SK-N-MC (cell line): ENCODE results near the gene RNF13.

Experiments
- EZH2 ChIP-seq: fragments of 200-600 bp; sonication (generic); IDR thresholded peaks from one replicate; pipeline ENCODE4 v1.6.1; 2017; ENCODE audit warnings: antibody characterized with exemption
- FOXP2 ChIP-seq: optimal IDR thresholded peaks from 2 replicates; pipeline ENCODE3; 2011; ENCODE audit warnings: mild to moderate bottlenecking, moderate library complexity; ENCODE audit not compliant: insufficient read depth; ENCODE audit errors: extremely low read length, control extremely low read depth
- POLR2AphosphoS5 ChIP-seq: IDR thresholded peaks from 2 replicates; pipeline ENCODE4 v1.6.1; 2012; ENCODE audit warnings: mild to moderate bottlenecking, low read depth, low read length, borderline replicate concordance

DNA sequence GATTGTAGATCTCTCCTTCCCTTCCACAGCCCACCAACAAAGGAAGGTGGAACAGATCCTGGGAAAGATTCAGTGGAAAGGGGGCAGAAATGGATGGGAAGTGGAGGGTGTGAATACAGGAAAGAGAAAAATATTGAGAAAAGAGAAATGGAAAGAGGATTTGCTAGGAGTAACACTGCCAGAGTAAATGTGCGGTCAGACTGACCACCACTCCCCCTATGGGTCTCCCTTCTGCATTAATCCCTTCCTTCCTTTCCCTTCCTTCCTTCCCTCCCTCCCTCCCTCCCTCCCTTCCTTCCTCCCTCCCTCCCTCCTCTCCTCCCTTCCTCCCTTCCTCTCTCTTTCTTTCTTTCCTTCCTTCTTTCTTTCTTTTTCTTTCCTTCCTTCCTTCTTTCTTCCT, 48.7 kb upstream of the RNF13 start:
- no peak for TF ChIP-seq EZH2
- no peak for TF ChIP-seq POLR2AphosphoS5
- TF ChIP-seq FOXP2, result no peak
